ENCODE measurements around the gene TMEM218.

The TMEM218 gene

GRCh38 chr11:125129316-125129993 lies 18.0 kb upstream of the TMEM218 start:
- no peak for DNase-seq

- DNase-seq, result peak; percentile 80
These were observed 17.0 kb upstream of the TMEM218 start for GRCh38 chr11:125128450-125128849.

- DNase-seq, result no peak
These were observed 13.2 kb upstream of the TMEM218 start for GRCh38 chr11:125124618-125124992.

GRCh38 chr11:125123947-125124617 lies 12.7 kb upstream of the TMEM218 start:
- DNase-seq, result peak; percentile 48

- DNase-seq, result no peak
These were observed 11.9 kb upstream of the TMEM218 start for GRCh38 chr11:125123194-125123946.

GRCh38 chr11:125117429-125117828 lies 6.0 kb upstream of the TMEM218 start:
- DNase-seq, result no peak

GRCh38 chr11:125114518-125114917 lies 3.1 kb upstream of the TMEM218 start:
- no peak for DNase-seq

GRCh38 chr11:125112208-125112604 lies 780 bp upstream of the TMEM218 start:
- no peak for DNase-seq

- DNase-seq, result no peak
These were observed 454 bp downstream of the TMEM218 start for GRCh38 chr11:125111001-125111342.

GRCh38 chr11:125110506-125110905 lies 920 bp downstream of the TMEM218 start:
- DNase-seq, result no peak

- no peak for DNase-seq
These were observed 3.0 kb downstream of the TMEM218 start for GRCh38 chr11:125108469-125108868.

- no peak for DNase-seq
These were observed 5.5 kb downstream of the TMEM218 start for GRCh38 chr11:125105926-125106325.

GRCh38 chr11:125102510-125102909 lies 8.9 kb downstream of the TMEM218 start:
- DNase-seq, result no peak

GRCh38 chr11:125102025-125102424 lies 9.4 kb downstream of the TMEM218 start:
- no peak for DNase-seq

GRCh38 chr11:125101596-125101995 lies 9.8 kb downstream of the TMEM218 start:
- DNase-seq, result no peak

- DNase-seq, result no peak
These were observed 11.3 kb downstream of the TMEM218 start for GRCh38 chr11:125100136-125100535.

GRCh38 chr11:125094731-125095130 lies 16.7 kb downstream of the TMEM218 start:
- no peak for DNase-seq

GRCh38 chr11:125093502-125093901 lies 17.9 kb downstream of the TMEM218 start:
- DNase-seq, result no peak

GRCh38 chr11:125092669-125093068 lies 18.8 kb downstream of the TMEM218 start:
- no peak for DNase-seq

GRCh38 chr11:125091877-125092664 lies 19.4 kb downstream of the TMEM218 start:
- no peak for DNase-seq

- DNase-seq, result peak; percentile 82
These were observed 20.1 kb downstream of the TMEM218 start for GRCh38 chr11:125091247-125091876.

GRCh38 chr11:125090816-125091215 lies 20.6 kb downstream of the TMEM218 start:
- DNase-seq, result no peak

All from fibroblast of skin of scalp (primary cell).